Spleen (tissue), 11 donors: ENCODE measurements around the gene KCNK18. TPM values are rescaled to one million over a fixed set of nuclear protein-coding genes. Genes with fewer than 3 reads are reported as not detected.
"Not testable (repeated sequence)": the region's sequence is repeated elsewhere in the genome, so short reads cannot be mapped to it uniquely, and the experiment has no call there.

Source experiments
- DNase-seq: peaks from one replicate; pipeline ENCODE4 v3.0.0-alpha.2; 2020
- H3K27ac ChIP-seq, 8 donors: fragments of 200-600 bp; sonication (generic) in 7 of 8; 1 replicate in 4 of 8; 2 replicates in 4 of 8; pipeline versions ENCODE4 v1.5.0 to v1.8.0; 2016 to 2021; ENCODE audit warnings: inconsistent platforms in 4 of 8, mild to moderate bottlenecking in 4 of 8, moderate library complexity in 1 of 8
- H3K27me3 ChIP-seq, 7 donors: fragments of 200-600 bp; sonication (generic) in 6 of 7; replicated peaks in 1 of 7; 1 replicate in 4 of 7; 2 replicates in 3 of 7; pipeline versions ENCODE4 v1.5.0 to v1.8.0; 2016 to 2021; ENCODE audit warnings: inconsistent platforms in 3 of 7, mild to moderate bottlenecking in 1 of 7
- H3K36me3 ChIP-seq, 6 donors: fragments of 200-600 bp; sonication (generic) in 5 of 6; 1 replicate in 4 of 6; 2 replicates in 2 of 6; pipeline versions ENCODE4 v1.5.0 to v1.8.0; 2016 to 2021; ENCODE audit warnings: inconsistent platforms in 2 of 6
- H3K4me1 ChIP-seq, 6 donors: fragments of 200-600 bp; sonication (generic) in 5 of 6; 1 replicate in 3 of 6; 2 replicates in 3 of 6; pipeline versions ENCODE4 v1.5.0 to v1.8.0; 2016 to 2021; ENCODE audit warnings: inconsistent platforms in 3 of 6
- H3K4me3 ChIP-seq, 8 donors: fragments of 200-600 bp; sonication (generic) in 7 of 8; 1 replicate in 4 of 8; 2 replicates in 4 of 8; pipeline versions ENCODE4 v1.5.0 to v1.8.0; 2016 to 2021; ENCODE audit warnings: inconsistent platforms in 4 of 8, mild to moderate bottlenecking in 4 of 8, moderate library complexity in 2 of 8
- H3K9me3 ChIP-seq, 8 donors: fragments of 200-600 bp; sonication (generic) in 7 of 8; 1 replicate in 4 of 8; 2 replicates in 4 of 8; pipeline versions ENCODE4 v1.5.0 to v1.8.0; 2016 to 2021; ENCODE audit warnings: inconsistent platforms in 4 of 8
- CTCF ChIP-seq, 11 experiments: fragments of 200-600 bp in 7 of 11; fragments of 450-650 bp in 4 of 11; sonication (generic) in 4 of 11; IDR thresholded peaks in 8 of 11; conservative IDR thresholded peaks in 3 of 11; 1 replicate in 7 of 11; 2 replicates in 4 of 11; pipeline versions ENCODE4 v1.4.0 to v1.8.0; 2016 to 2021; ENCODE audit warnings: antibody characterized with exemption in 11 of 11, inconsistent platforms in 4 of 11, mild to moderate bottlenecking in 1 of 11
- POLR2A ChIP-seq, 3 donors: fragments of 450-650 bp; IDR thresholded peaks; one replicate each; pipeline ENCODE4 v1.5.1; 2017; ENCODE audit warnings: antibody characterized with exemption in 3 of 3, mild to moderate bottlenecking in 1 of 3
- POLR2AphosphoS5 ChIP-seq, 3 donors: sonication (generic); formaldehyde crosslinking; IDR thresholded peaks; one replicate each; pipeline ENCODE4 v1.5.1; 2017; ENCODE audit warnings: antibody characterized with exemption in 3 of 3
- WGBS, 5 donors: extraction: QIAGEN DNeasy Blood & Tissue Kit in 3 of 5; methylation state at CpG; one replicate each; pipeline versions ENCODE4 v1.1.5 to v1.1.7; 2013 to 2018; 5-methylcytosine and 5-hydroxymethylcytosine counted together
- intact Hi-C: fragments of 100-400 bp; cut with DNase I; formaldehyde crosslinking; loops from one replicate; pipeline ENCODE4 v1.15.0; 2023; ENCODE audit warnings: low total_unique reads
- polyA plus RNA-seq, 3 donors: library from polyadenylated mRNA; stranded (reverse); fragments of 200-250 nt; gene quantifications; one replicate each; pipeline ENCODE4 v1.2.1, GENCODE V29; 2013
- total RNA-seq, 7 donors: library from RNA; depleted of rRNA in 3 of 7; stranded (reverse); fragments of >200 nt in 3 of 7; fragmentation: NEBNext Ultra II Directional in 4 of 7; extraction: Animal tissue kit (Norgen Biotek cat#: 25700) in 4 of 7; gene quantifications; one replicate each; pipeline versions ENCODE4 v1.1.0 to v1.2.1, GENCODE V29; 2016 to 2021
- donor health status: healthy with polysubstance abuse.
- donor health status: DM: no; HTN: no; CAD: no; lungs with moderate emphysema.
- donor health status: DM: no; HTN: no; CAD: no.
- donor health status: Bipolar disorder and iron deficiency.
- donor health status: healthy.
- donor health status: DM: no; HTN: no; CAD: no.
- donor health status: DM: yes; HTN: yes; CAD: no.

The KCNK18 gene
- total and polyA plus RNA-seq, 10 donors: not detected

- no peaks in the 10 kb centered on the region for H3K4me1 ChIP-seq
- H3K27me3 ChIP-seq: peaks cover 0 to 65% (median 0%) of the 10 kb centered on the region in 7 donors
- H3K9me3 ChIP-seq: no peaks in the 10 kb centered on the region
- H3K27ac ChIP-seq: no peak overlapping the region
- WGBS, 5 donors: 75 to 89% (median 86%) methylated on average over 7 of the region's 7 CpGs
- intact Hi-C loops: no loop called here
- H3K36me3 ChIP-seq: no peaks in the 10 kb centered on the region
- no peak overlapping the region for H3K4me3 ChIP-seq
- no peak for DNase-seq
- TF ChIP-seq POLR2A (IDR thresholded peaks at IDR 0.05) (no peak), POLR2AphosphoS5 (IDR thresholded peaks at IDR 0.05) (no peak), CTCF (IDR thresholded peaks at IDR 0.05 in 8 of 11, conservative IDR thresholded peaks at IDR 0.05 in 3 of 11) (no peak)
These were observed 26.6 kb downstream of the KCNK18 start for GRCh38 chr10:117223693-117224430.

GRCh38 chr10:117224881-117225280 lies 27.6 kb downstream of the KCNK18 start:
- Histone ChIP-seq H3K4me1 (no peaks in the 10 kb centered on the region), H3K4me3 (no peak overlapping the region), H3K27me3 (peaks cover 0 to 69% (median 0%) of the 10 kb centered on the region in 7 donors), H3K36me3 (no peaks in the 10 kb centered on the region), H3K9me3 (no peaks in the 10 kb centered on the region), H3K27ac (no peak overlapping the region)
- TF ChIP-seq CTCF (IDR thresholded peaks at IDR 0.05 in 8 of 11, conservative IDR thresholded peaks at IDR 0.05 in 3 of 11): no peak
- DNase-seq: no peak
- WGBS, 5 donors: 70 to 88% (median 85%) methylated on average over 2 to 3 of the region's 3 CpGs
- intact Hi-C loops: no loop called here

GRCh38 chr10:117226813-117227451 lies 29.6 kb downstream of the KCNK18 start:
- TF ChIP-seq CTCF (IDR thresholded peaks at IDR 0.05 in 8 of 11, conservative IDR thresholded peaks at IDR 0.05 in 3 of 11) (peak in 6 of 11 experiments; percentile 11 to 45 (median 40)), POLR2AphosphoS5 (IDR thresholded peaks at IDR 0.05) (no peak)
- peak; percentile 79 for DNase-seq

GRCh38 chr10:117228210-117228609 lies 30.9 kb downstream of the KCNK18 start:
- Histone ChIP-seq H3K27ac (no peak overlapping the region), H3K9me3 (no peaks in the 10 kb centered on the region), H3K36me3 (no peaks in the 10 kb centered on the region), H3K4me1 (no peaks in the 10 kb centered on the region), H3K27me3 (peaks cover 0 to 67% (median 0%) of the 10 kb centered on the region in 7 donors), H3K4me3 (no peak overlapping the region)
- TF ChIP-seq CTCF (IDR thresholded peaks at IDR 0.05 in 8 of 11, conservative IDR thresholded peaks at IDR 0.05 in 3 of 11): no peak
- no peak for TF ChIP-seq POLR2AphosphoS5 (IDR thresholded peaks at IDR 0.05)
- no peak for TF ChIP-seq POLR2A (IDR thresholded peaks at IDR 0.05)
- no peak for DNase-seq
- intact Hi-C loops: no loop called here

More at GRCh38 chr10:117226813-117227451, 29.6 kb downstream of the KCNK18 start:
- intact Hi-C loops: no loop called here
- 23 to 37% (median 27%) methylated on average over 10 of the region's 10 CpGs for WGBS, 5 donors
- Histone ChIP-seq H3K4me3 (no peak overlapping the region), H3K4me1 (no peaks in the 10 kb centered on the region), H3K27me3 (peaks cover 0 to 70% (median 0%) of the 10 kb centered on the region in 7 donors), H3K36me3 (no peaks in the 10 kb centered on the region), H3K27ac (no peak overlapping the region), H3K9me3 (no peaks in the 10 kb centered on the region)

- H3K9me3 ChIP-seq, H3K4me1 ChIP-seq, intact Hi-C loops, H3K4me3 ChIP-seq, H3K27ac ChIP-seq, DNase-seq, H3K36me3 ChIP-seq: not testable (repeated sequence)
- WGBS, 5 donors: 82 to 96% (median 95%) methylated on average over 4 of the region's 4 CpGs
- peaks cover 0 to 73% (median 0%) of the 10 kb centered on the region in 7 donors for H3K27me3 ChIP-seq
These were observed 32.8 kb downstream of the KCNK18 start for GRCh38 chr10:117230107-117230506.
